ENCODE measurements around the gene APBA1. TPM values are rescaled to one million over a fixed set of nuclear protein-coding genes. Genes with fewer than 3 reads are reported as not detected.

The APBA1 gene
- polyA plus RNA-seq, 1 donor from 2014 or later, result not detected

DNA sequence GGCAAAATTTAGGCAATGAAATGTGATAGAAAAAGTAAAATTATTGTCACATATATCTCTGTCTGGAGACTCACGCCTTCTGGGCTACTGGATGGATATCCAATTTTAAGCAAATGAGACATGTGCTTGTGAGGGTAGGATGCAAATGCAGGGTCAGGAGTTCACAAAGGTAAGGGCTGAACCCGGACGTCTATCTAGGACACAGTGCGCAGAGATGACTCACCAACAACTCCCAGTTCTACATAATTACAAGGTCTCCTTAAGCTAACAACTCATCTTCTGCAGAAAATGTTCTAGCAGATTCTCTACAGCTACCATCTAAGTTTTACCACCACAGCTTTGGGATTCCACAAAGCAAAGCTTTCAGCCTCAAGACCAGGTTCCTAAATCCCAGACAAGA lies 186.7 kb downstream of the APBA1 start:
- H3K27me3 Mint-ChIP-seq, result peaks cover 4% of the 10 kb centered on the region
- no peak overlapping the region for H3K27ac Mint-ChIP-seq
- H3K9me3 Mint-ChIP-seq, result peaks cover 0 to 7% (median 0%) of the 10 kb centered on the region in 3 donors
- no peaks in the 10 kb centered on the region for H3K36me3 Mint-ChIP-seq
- no peaks in the 10 kb centered on the region for H3K4me1 Mint-ChIP-seq
- no peak overlapping the region for H3K4me3 Mint-ChIP-seq

DNA sequence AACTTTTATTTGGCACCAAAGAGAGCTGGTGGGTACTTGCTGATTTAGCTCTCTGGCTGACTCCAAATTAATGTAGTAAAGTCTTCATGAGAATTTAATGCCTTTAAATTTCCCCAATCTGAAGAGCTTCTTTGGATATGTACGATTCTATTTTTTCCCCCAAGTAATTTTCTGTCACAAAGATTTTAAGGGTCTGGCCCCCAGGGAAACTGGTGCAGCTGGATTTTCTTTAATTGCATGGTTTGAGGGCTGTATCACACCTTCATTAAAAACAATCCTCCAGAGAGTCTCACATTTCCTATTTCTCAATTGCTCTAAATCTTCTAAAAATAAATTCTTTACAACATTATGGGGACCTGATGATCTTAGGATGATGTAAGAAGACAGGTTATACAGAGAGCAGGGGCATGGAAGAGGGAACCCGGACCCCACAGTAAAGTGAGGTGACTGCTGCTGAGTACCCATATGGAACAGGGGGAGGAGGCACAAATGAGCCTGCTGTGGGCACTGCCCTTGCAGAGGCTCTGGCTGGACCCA lies 188.2 kb downstream of the APBA1 start:
- Mint-ChIP-seq H3K4me1 (no peaks in the 10 kb centered on the region), H3K9me3 (peaks cover 0 to 4% (median 0%) of the 10 kb centered on the region in 3 donors), H3K4me3 (no peak overlapping the region), H3K27me3 (peaks cover 4% of the 10 kb centered on the region), H3K27ac (no peak overlapping the region), H3K36me3 (no peaks in the 10 kb centered on the region)

DNA sequence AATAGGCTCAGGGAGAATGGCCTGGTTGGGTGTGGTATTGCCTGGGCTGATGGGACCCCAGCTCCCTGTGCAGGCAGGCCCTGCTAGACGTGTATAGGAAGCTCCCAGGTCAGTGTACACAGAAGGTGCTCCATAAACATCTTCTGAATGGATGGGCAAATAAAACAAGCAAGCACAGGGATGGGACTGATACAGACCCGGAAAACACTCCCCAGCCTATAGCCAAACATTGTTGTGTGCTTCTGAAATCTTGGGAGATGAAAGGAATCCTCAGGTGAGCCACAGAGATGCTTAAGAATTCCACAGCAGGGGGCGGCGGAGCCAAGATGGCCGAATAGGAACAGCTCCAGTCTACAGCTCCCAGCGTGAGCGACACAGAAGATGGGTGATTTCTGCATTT lies 195.4 kb downstream of the APBA1 start:
- H3K4me1 Mint-ChIP-seq, result no peaks in the 10 kb centered on the region
- peaks cover 19% of the 10 kb centered on the region for H3K27me3 Mint-ChIP-seq
- no peak overlapping the region for H3K4me3 Mint-ChIP-seq
- H3K9me3 Mint-ChIP-seq, result peaks cover 0 to 2% (median 0%) of the 10 kb centered on the region in 3 donors
- H3K27ac Mint-ChIP-seq, result no peak overlapping the region
- no peaks in the 10 kb centered on the region for H3K36me3 Mint-ChIP-seq

DNA sequence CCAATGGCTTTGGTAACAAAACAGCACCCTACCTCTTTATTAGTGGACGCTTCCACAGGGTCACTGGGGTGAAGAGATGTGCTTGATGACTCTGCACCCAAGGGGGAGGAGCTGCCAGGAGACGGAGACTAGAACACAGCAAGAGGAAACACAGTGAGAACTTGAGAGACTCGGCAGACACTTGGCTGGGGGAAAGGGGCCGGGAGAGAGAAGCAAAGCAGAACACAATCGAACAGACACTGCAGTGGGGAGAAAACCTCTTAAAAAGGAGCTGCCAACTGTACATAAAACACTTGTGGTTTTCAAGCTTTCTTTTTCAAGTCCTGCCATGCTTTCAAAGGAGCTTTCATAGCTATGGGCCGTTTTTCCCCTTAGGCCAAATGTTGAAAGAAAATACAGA lies 196.2 kb downstream of the APBA1 start:
- no peaks in the 10 kb centered on the region for H3K36me3 Mint-ChIP-seq
- no peaks in the 10 kb centered on the region for H3K4me1 Mint-ChIP-seq
- no peak overlapping the region for H3K4me3 Mint-ChIP-seq
- peaks cover 19% of the 10 kb centered on the region for H3K27me3 Mint-ChIP-seq
- H3K27ac Mint-ChIP-seq, result no peak overlapping the region
- peaks cover 0 to 2% (median 0%) of the 10 kb centered on the region in 3 donors for H3K9me3 Mint-ChIP-seq

DNA sequence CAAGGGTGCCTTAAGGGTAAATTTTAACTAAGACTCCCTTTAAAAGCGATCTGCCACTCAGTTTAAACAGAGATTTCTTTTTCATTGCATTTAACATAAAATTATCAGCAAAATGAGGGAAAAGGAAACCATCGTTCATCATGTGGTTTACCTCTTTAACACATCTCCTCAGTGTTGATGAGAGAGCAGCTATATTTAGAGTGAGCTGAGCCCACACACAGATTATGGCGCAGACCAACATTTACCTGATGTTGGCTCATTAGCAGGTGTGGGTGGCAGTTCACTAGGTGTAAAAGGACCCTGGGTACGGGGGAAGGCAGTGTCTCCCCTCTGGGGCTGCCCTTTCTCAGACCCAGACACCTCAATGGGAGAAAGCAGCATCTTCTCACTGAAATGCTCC lies 197.3 kb downstream of the APBA1 start:
- H3K4me1 Mint-ChIP-seq, result no peaks in the 10 kb centered on the region
- peaks cover 19% of the 10 kb centered on the region for H3K27me3 Mint-ChIP-seq
- no peak overlapping the region for H3K4me3 Mint-ChIP-seq
- H3K36me3 Mint-ChIP-seq, result no peaks in the 10 kb centered on the region
- H3K27ac Mint-ChIP-seq, result no peak overlapping the region
- peaks cover 0 to 2% (median 0%) of the 10 kb centered on the region in 3 donors for H3K9me3 Mint-ChIP-seq

DNA sequence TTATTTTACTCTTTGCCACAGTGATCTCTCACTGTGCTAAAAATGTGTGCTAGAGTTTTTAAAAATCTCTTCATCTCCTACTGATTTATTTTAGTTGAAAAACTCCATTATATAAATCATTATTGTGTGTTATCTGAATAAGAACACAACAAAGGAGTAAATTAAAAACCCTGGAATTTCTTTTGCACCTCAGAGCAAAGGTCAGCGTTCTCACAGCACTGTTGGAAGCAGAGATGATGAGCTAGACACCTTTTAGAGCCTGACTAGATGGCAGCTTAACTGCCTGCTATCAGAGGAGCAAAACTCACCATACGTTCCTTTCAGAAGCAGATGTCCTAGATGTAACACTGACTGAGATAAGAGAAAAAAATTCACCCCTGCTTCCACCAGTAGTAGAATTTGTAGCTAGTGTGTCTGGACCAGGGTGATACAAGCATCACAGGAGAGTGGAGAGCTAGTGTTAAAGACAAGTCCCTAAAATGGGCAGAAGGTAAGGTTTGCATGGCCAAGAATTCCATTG lies 200.0 kb downstream of the APBA1 start:
- no peaks in the 10 kb centered on the region for H3K4me1 Mint-ChIP-seq
- H3K27ac Mint-ChIP-seq, result no peak overlapping the region
- H3K9me3 Mint-ChIP-seq, result peaks cover 0 to 2% (median 0%) of the 10 kb centered on the region in 3 donors
- no peak overlapping the region for H3K4me3 Mint-ChIP-seq
- H3K27me3 Mint-ChIP-seq, result peaks cover 19% of the 10 kb centered on the region
- no peaks in the 10 kb centered on the region for H3K36me3 Mint-ChIP-seq

DNA sequence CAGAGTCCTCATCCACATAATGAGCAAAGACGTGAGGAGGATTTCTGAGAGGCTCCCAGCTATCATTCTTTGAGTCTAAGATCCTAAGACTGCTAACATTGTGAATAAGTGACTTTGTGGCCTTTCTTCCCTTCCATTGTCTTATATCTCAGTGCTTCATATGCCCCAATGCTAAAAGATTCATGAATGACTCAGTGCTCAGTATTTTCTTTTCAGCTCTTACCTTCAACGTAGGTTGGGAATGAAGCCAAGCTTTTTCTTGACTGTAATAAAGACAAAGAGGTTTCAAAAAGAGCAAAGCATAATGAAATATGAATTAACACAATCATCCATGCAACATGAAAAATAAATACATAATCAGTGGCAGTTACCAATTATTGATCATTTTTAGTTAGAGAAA lies 200.7 kb downstream of the APBA1 start:
- H3K9me3 Mint-ChIP-seq, result peaks cover 0 to 2% (median 0%) of the 10 kb centered on the region in 3 donors
- no peak overlapping the region for H3K4me3 Mint-ChIP-seq
- peaks cover 15% of the 10 kb centered on the region for H3K27me3 Mint-ChIP-seq
- no peak overlapping the region for H3K27ac Mint-ChIP-seq
- no peaks in the 10 kb centered on the region for H3K4me1 Mint-ChIP-seq
- no peaks in the 10 kb centered on the region for H3K36me3 Mint-ChIP-seq

DNA sequence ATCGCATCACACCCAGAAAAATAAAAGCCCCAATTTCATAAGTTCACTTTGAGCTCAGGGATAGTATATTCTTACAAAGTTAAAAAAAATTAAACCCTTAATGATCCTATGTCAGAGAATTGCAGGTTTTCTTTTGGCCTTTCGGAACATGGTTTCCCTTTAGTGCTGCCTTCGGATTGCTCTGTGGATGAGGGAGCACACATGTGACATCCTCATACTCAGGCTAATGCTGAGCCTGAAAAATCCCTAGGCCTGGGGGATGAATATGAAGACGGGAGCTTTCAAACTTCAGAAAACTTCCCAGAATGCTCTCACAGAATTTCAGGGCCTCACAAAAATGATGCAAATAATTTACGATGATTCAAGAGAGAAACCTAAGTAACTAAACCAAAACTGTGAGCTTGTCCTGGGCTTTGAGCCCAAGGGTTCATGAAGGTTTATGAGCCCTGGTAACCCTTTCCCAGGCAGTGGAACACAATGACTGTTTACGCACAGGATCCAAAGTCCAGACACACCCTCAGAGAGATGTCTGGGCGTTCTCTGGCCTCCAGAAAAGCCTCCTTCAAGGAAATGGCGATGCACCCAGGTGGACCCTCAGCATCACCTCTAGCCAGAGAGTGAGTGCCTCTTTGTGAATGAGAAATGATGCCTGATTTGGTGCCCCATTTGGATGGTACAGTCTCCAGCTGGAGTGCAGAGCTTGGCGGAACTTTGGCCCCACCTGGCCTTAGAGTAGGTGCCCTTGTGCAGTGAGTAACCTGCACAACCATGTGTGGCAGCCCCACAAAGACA lies 201.8 kb downstream of the APBA1 start:
- no peak overlapping the region for H3K27ac Mint-ChIP-seq
- H3K36me3 Mint-ChIP-seq, result no peaks in the 10 kb centered on the region
- no peaks in the 10 kb centered on the region for H3K4me1 Mint-ChIP-seq
- peaks cover 12% of the 10 kb centered on the region for H3K27me3 Mint-ChIP-seq
- H3K4me3 Mint-ChIP-seq, result no peak overlapping the region
- H3K9me3 Mint-ChIP-seq, result no peaks in the 10 kb centered on the region

DNA sequence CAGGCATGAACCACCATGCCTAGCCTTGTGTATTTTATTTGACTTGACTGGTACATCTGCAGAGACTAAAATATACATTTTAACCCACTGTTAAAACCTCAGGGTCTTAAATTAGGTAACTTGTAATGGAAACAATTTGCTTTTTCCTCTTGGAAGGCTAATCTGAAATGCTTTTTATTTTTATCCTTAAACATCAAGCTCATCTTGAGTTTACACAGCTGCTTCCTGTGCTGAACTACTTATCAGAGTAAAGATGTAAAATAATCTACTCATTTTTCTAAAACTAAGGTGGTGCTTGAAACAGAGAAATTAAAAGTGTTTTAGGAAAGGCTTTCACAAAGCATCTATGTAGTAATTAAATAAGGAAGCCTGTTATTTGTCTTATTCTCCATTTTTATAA lies 203.0 kb downstream of the APBA1 start:
- Mint-ChIP-seq H3K9me3 (no peaks in the 10 kb centered on the region), H3K36me3 (no peaks in the 10 kb centered on the region), H3K4me3 (no peak overlapping the region), H3K27ac (no peak overlapping the region), H3K27me3 (peaks cover 4% of the 10 kb centered on the region), H3K4me1 (no peaks in the 10 kb centered on the region)

DNA sequence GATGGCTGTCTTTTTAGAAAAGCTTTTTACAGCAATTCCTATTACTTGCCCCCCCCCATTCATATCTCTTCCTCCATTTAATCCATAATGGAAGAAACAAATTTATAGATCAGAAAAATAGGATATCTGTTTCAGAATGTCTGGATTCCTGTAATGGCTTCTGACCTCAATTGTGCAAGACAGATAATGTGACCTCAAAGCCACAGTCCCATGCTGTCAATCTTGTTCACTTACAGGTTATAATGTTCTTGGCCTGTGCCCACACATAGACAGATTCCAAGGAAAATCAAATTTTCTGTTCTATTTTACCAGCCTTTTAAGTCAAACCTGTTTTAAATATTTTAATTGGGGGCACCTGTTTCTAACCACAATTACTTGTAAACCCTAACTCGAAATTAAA lies 203.8 kb downstream of the APBA1 start:
- no peaks in the 10 kb centered on the region for H3K4me1 Mint-ChIP-seq
- H3K36me3 Mint-ChIP-seq, result no peaks in the 10 kb centered on the region
- H3K9me3 Mint-ChIP-seq, result no peaks in the 10 kb centered on the region
- H3K27me3 Mint-ChIP-seq, result peaks cover 4% of the 10 kb centered on the region
- no peak overlapping the region for H3K4me3 Mint-ChIP-seq
- no peak overlapping the region for H3K27ac Mint-ChIP-seq

DNA sequence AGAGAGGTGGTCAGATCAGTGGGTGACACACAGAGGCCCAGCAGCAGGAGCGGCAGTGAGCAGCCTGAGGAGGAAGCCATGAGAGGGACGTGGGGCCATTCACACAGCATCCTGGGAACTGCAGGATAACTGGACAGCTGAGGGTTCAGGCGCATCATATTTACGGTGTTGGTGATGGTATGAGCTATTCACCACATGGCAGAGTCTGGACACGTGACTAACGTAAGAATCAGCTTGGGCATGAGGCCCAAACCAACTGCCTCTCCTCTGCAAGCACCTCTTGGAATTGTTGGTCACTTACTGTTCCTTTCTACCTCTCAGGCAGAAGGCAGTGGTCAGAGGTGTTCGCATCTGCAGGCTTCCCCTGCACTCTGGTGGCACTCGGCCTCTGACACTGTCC lies 206.0 kb downstream of the APBA1 start:
- H3K36me3 Mint-ChIP-seq, result no peaks in the 10 kb centered on the region
- H3K27me3 Mint-ChIP-seq, result no peaks in the 10 kb centered on the region
- no peaks in the 10 kb centered on the region for H3K4me1 Mint-ChIP-seq
- no peak overlapping the region for H3K27ac Mint-ChIP-seq
- H3K9me3 Mint-ChIP-seq, result no peaks in the 10 kb centered on the region
- H3K4me3 Mint-ChIP-seq, result no peak overlapping the region

DNA sequence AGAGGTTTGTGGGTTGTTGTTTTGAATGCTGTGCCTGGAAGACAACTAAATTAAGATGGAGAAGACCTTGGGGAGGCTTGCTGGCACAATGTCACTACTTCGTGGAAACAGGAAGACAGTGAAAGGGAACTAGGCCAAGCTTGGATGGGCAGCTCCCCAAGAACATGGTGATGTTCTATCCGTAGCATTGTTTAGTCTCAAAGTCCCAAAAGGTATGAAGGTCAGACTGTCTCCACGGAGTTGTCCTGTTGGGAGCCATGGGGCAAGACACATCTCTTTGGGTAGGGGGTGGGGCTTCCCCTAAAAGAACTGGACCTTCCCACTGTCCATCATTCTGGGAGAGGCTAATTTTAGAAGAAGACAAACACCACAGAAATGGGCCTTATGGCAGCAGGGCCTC lies 206.7 kb downstream of the APBA1 start:
- no peak overlapping the region for H3K4me3 Mint-ChIP-seq
- H3K9me3 Mint-ChIP-seq, result no peaks in the 10 kb centered on the region
- no peak overlapping the region for H3K27ac Mint-ChIP-seq
- no peaks in the 10 kb centered on the region for H3K4me1 Mint-ChIP-seq
- H3K36me3 Mint-ChIP-seq, result no peaks in the 10 kb centered on the region
- H3K27me3 Mint-ChIP-seq, result no peaks in the 10 kb centered on the region

DNA sequence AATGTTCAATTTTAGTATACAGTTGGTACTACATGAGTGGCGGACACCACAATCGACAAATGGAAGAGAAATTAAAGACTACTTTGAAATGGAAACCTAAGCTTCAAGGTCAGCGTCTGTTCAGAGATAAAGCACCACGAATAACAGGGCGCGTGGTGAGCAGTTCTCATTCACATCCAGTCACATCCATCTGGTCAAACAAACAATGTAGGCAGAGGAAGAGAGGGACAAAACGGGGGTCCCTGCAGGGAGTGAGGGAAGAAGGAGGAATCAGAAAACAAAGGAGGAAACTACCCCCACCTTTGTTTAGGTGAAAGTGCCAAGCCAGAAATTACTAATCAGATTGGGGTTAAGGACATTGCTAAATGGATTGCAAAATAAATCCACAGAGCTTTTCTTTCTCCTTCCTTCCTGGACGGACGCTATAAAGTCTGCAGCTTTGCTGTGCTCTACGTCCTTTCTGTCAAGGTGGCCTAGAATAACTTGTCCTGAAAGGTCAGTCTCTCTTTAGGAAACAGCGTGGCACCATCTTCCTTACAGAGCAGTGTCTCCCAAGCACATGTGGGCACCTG lies 208.6 kb downstream of the APBA1 start:
- Mint-ChIP-seq H3K36me3 (no peaks in the 10 kb centered on the region), H3K27ac (no peak overlapping the region), H3K4me1 (no peaks in the 10 kb centered on the region), H3K27me3 (no peaks in the 10 kb centered on the region), H3K9me3 (no peaks in the 10 kb centered on the region), H3K4me3 (no peak overlapping the region)

DNA sequence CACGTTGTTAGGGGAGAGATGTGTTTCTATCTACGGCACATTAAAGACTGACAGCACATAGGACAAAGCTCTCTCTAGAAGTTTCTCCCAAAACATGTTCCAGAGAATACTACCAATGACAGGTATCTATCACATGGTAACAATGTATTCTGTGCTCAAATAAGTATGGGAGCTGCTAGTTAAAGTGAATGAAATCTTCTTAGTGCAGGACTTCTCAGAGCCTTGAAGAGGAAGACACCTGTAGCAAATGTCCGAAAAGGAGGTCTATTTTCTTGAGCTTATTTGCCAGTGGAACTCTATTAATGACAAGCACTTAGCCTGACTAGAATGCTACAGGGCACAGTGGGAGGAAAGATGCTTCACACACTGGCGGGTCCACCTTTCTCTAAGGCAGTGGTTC lies 209.8 kb downstream of the APBA1 start:
- H3K27ac Mint-ChIP-seq, result no peak overlapping the region
- no peaks in the 10 kb centered on the region for H3K36me3 Mint-ChIP-seq
- H3K27me3 Mint-ChIP-seq, result no peaks in the 10 kb centered on the region
- no peaks in the 10 kb centered on the region for H3K4me1 Mint-ChIP-seq
- no peak overlapping the region for H3K4me3 Mint-ChIP-seq
- no peaks in the 10 kb centered on the region for H3K9me3 Mint-ChIP-seq

DNA sequence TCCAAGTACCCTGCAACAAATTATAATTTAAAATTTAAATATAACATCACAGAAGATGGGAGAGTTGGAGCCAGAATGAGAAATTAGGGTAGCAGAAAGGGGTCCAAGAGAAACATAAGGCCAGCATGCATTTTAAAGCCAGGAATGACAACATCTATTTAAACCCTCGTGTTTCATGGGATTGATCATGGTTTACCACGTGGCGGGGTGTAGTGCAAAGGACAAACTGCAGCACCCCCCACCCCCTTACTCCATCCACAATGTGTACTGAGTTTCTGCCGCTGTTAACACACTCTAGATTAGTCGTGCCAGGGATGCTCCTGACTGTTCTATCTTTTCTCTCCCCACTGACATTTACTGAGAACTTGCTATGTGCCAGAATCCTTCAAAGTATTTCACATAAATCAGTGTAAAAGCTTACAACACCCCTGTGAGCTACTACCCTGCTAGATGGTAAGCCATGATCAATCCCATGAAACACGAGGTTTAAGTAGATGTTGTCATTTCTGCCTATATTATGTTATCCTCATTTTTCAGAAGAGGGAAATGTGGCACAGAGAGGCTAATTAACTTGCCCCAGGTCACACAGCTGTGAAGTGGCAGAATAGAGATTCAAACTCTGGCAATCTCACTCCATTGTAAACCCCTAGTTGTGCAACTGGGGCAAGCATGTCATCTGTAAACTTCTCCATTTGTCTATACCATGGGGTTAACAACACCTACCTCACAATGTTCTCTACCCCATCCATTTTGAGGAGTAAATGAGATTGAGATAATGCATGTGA lies 210.9 kb downstream of the APBA1 start:
- Mint-ChIP-seq H3K9me3 (no peaks in the 10 kb centered on the region), H3K36me3 (no peaks in the 10 kb centered on the region), H3K27me3 (no peaks in the 10 kb centered on the region), H3K4me1 (no peaks in the 10 kb centered on the region), H3K27ac (no peak overlapping the region), H3K4me3 (no peak overlapping the region)
